ENCODE data around the gene OSBPL8.

Gene OSBPL8

GRCh38 chr12:76462668-76463224 lies 96.8 kb downstream of the OSBPL8 start:
- no peak for DNase-seq

- DNase-seq: no peak
These were observed 98.8 kb downstream of the OSBPL8 start for GRCh38 chr12:76460807-76461206.

GRCh38 chr12:76457818-76458217 lies 101.8 kb downstream of the OSBPL8 start:
- DNase-seq: no peak

GRCh38 chr12:76457010-76457409 lies 102.6 kb downstream of the OSBPL8 start:
- no peak for DNase-seq

- peak in 1 of 2 donors; percentile 42 for DNase-seq
These were observed 103.8 kb downstream of the OSBPL8 start for GRCh38 chr12:76455582-76456345.

GRCh38 chr12:76451528-76451927 lies 108.0 kb downstream of the OSBPL8 start:
- no peak for DNase-seq

GRCh38 chr12:76450690-76451089 lies 108.9 kb downstream of the OSBPL8 start:
- no peak for DNase-seq

- DNase-seq: no peak
These were observed 109.6 kb downstream of the OSBPL8 start for GRCh38 chr12:76449993-76450392.

- DNase-seq: no peak
These were observed 110.0 kb downstream of the OSBPL8 start for GRCh38 chr12:76449583-76449982.

GRCh38 chr12:76449016-76449415 lies 110.6 kb downstream of the OSBPL8 start:
- no peak for DNase-seq

GRCh38 chr12:76446090-76446489 lies 113.5 kb downstream of the OSBPL8 start:
- no peak for DNase-seq

GRCh38 chr12:76445462-76445861 lies 114.1 kb downstream of the OSBPL8 start:
- DNase-seq: no peak

- no peak for DNase-seq
These were observed 115.1 kb downstream of the OSBPL8 start for GRCh38 chr12:76444408-76444984.

- DNase-seq: no peak
These were observed 118.6 kb downstream of the OSBPL8 start for GRCh38 chr12:76441016-76441415.

GRCh38 chr12:76432733-76433132 lies 126.8 kb downstream of the OSBPL8 start:
- DNase-seq: no peak

- no peak for DNase-seq
These were observed 131.5 kb downstream of the OSBPL8 start for GRCh38 chr12:76428117-76428516.

- no peak for DNase-seq
These were observed 133.4 kb downstream of the OSBPL8 start for GRCh38 chr12:76426160-76426559.

GRCh38 chr12:76424941-76425340 lies 134.6 kb downstream of the OSBPL8 start:
- no peak for DNase-seq

- no peak for DNase-seq
These were observed 136.8 kb downstream of the OSBPL8 start for GRCh38 chr12:76422543-76423438.

- no peak for DNase-seq
These were observed 137.4 kb downstream of the OSBPL8 start for GRCh38 chr12:76422154-76422542.

- no peak for DNase-seq
These were observed 138.5 kb downstream of the OSBPL8 start for GRCh38 chr12:76421046-76421445.

- DNase-seq: no peak
These were observed 139.3 kb downstream of the OSBPL8 start for GRCh38 chr12:76420222-76420621.

- DNase-seq: no peak
These were observed 142.5 kb downstream of the OSBPL8 start for GRCh38 chr12:76417116-76417515.

Data from hippocampal formation (tissue), 2 donors.